ENCODE measurements around the gene WDR73. TPM values are rescaled to one million over a fixed set of nuclear protein-coding genes. Genes with fewer than 3 reads are reported as not detected.

WDR73 gene
- total and polyA plus RNA-seq, 2 donors (not counting 1 experiment from before 2014, with no cell fraction given), result 16.8 to 38.3 TPM

DNA sequence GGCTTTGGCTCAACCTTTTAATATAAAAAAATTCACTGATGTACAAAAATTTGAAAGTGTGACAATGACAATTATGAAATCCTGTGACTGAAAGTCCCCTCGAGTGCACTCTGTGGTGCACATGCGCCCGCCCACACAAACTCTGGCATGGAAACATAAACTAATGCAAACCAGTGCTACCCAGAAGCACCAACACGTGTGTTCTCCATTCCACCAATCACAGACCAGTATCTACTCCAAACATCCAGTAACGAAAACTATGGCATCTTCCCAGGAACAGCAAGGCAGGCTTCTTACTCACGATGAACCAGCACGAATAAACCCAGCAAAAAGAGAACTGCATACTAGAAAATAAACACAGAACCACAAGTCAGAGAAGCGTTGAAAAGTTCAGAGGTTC, 15.6 kb upstream of the WDR73 start:
- Histone ChIP-seq H3K4me3 (replicated peaks in 1 of 4; ENCODE audit: control extremely low read depth in 1 of 4, insufficient read depth in 1 of 4, low read depth in 3 of 4, low read length in 4 of 4) (no peak overlapping the region), H3K79me2 (ENCODE audit: control insufficient read depth, insufficient read depth, low read length) (no peaks in the 10 kb centered on the region), H3K4me2 (ENCODE audit: extremely low read depth, insufficient read depth, low read length) (no peak overlapping the region), H3K27ac (ENCODE audit: insufficient read depth, low read length) (no peak overlapping the region), H3K36me3 (ENCODE audit: control insufficient read depth, insufficient read depth, low read length) (peaks cover 6% of the 10 kb centered on the region), H3K4me1 (ENCODE audit: control insufficient read depth, extremely low read depth, insufficient read depth, low read length) (peaks cover 10% of the 10 kb centered on the region), H3K9ac (ENCODE audit: insufficient read depth, low read length) (no peak overlapping the region), H3K9me3 (ENCODE audit: control insufficient read depth, insufficient read depth, low read depth, low read length) (no peaks in the 10 kb centered on the region), H4K20me1 (ENCODE audit: control insufficient read depth, extremely low read depth, insufficient read depth, low read length) (no peaks in the 10 kb centered on the region), H3K27me3 (ENCODE audit: control insufficient read depth, insufficient read depth, low read length) (no peaks in the 10 kb centered on the region), H2AFZ (ENCODE audit: low read length) (no peak overlapping the region)
- peak in 1 of 2 donors; percentile 63 for DNase-seq (ENCODE audit: low read depth in 2 of 2)
- TF ChIP-seq, protein P1, sequence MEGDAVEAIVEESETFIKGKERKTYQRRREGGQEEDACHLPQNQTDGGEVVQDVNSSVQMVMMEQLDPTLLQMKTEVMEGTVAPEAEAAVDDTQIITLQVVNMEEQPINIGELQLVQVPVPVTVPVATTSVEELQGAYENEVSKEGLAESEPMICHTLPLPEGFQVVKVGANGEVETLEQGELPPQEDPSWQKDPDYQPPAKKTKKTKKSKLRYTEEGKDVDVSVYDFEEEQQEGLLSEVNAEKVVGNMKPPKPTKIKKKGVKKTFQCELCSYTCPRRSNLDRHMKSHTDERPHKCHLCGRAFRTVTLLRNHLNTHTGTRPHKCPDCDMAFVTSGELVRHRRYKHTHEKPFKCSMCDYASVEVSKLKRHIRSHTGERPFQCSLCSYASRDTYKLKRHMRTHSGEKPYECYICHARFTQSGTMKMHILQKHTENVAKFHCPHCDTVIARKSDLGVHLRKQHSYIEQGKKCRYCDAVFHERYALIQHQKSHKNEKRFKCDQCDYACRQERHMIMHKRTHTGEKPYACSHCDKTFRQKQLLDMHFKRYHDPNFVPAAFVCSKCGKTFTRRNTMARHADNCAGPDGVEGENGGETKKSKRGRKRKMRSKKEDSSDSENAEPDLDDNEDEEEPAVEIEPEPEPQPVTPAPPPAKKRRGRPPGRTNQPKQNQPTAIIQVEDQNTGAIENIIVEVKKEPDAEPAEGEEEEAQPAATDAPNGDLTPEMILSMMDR (conservative IDR thresholded peaks at IDR 0.05 in 1 of 2, IDR thresholded peaks at IDR 0.05 in 1 of 2; ENCODE audit: low read depth in 1 of 2, low read length in 2 of 2), result no peak
- TF ChIP-seq EZH2 (IDR thresholded peaks at IDR 0.05; ENCODE audit: low read length, missing control alignments), result no peak

DNA sequence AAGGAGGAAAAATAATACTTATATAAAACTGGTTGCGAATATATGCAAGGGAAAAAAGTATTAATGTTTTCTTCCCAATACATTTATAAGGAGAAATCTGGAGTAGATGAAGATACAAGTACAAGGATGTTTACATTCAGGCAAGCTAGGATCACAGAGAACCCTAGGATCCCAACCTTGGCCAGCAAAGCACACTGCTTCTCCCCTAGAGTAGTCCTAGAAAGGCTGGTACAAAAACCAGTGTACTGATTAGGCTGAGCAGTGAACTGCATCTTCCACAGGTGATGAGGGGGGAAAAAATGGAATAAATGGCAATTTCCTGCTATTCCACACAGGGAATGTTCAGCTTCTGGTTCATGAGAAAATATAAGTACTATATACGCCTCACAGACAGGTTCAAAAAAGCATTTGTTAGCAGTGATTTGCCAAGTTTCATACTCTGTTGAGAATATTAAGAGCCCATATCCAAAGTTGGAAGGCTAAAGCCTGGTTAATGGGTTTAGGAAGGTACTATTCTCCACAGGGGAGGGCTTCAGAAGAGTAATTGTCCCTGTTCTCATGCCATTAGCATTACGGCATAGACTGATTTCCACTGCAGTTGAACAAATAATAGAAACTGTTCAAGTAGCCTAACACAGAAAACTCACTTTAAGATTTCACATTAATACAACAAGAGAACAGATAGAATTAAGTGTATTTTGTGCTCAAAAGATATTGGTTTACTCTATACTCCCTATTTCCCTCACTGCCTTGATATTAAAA, 14.3 kb upstream of the WDR73 start:
- Histone ChIP-seq H3K4me3 (replicated peaks in 1 of 4; ENCODE audit: control extremely low read depth in 1 of 4, insufficient read depth in 1 of 4, low read depth in 3 of 4, low read length in 4 of 4) (no peak overlapping the region), H4K20me1 (ENCODE audit: control insufficient read depth, extremely low read depth, insufficient read depth, low read length) (no peaks in the 10 kb centered on the region), H3K36me3 (ENCODE audit: control insufficient read depth, insufficient read depth, low read length) (peaks cover 6% of the 10 kb centered on the region), H3K27ac (ENCODE audit: insufficient read depth, low read length) (no peak overlapping the region), H2AFZ (ENCODE audit: low read length) (no peak overlapping the region), H3K27me3 (ENCODE audit: control insufficient read depth, insufficient read depth, low read length) (no peaks in the 10 kb centered on the region), H3K79me2 (ENCODE audit: control insufficient read depth, insufficient read depth, low read length) (no peaks in the 10 kb centered on the region), H3K9ac (ENCODE audit: insufficient read depth, low read length) (no peak overlapping the region), H3K4me2 (ENCODE audit: extremely low read depth, insufficient read depth, low read length) (no peak overlapping the region), H3K4me1 (ENCODE audit: control insufficient read depth, extremely low read depth, insufficient read depth, low read length) (peaks cover 10% of the 10 kb centered on the region), H3K9me3 (ENCODE audit: control insufficient read depth, insufficient read depth, low read depth, low read length) (no peaks in the 10 kb centered on the region)
- no peak for TF ChIP-seq EZH2 (IDR thresholded peaks at IDR 0.05; ENCODE audit: low read length, missing control alignments)
- TF ChIP-seq, protein P1 (conservative IDR thresholded peaks at IDR 0.05 in 1 of 2, IDR thresholded peaks at IDR 0.05 in 1 of 2; ENCODE audit: low read depth in 1 of 2, low read length in 2 of 2), result no peak
- no peak for DNase-seq (ENCODE audit: low read depth in 2 of 2)

DNA sequence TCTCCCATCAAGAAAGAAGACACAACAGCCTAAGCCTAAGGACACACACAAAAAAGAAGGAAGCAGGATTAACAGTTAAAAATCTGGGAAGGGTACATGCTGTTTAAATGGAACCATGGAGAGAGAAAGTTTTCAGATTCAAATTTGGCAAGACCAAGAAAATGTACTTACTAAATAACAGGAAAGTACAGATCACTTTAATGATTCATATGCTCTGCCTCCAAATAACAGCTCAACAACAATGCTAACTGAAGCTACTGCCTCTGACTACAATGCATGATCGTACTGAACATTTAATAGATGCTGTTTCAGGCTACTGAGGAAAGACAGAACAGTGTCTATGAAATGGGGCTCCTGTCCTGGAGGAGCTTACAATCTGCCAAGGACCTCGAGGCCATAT, 12.3 kb upstream of the WDR73 start:
- Histone ChIP-seq H3K27ac (ENCODE audit: insufficient read depth, low read length) (no peak overlapping the region), H3K9me3 (ENCODE audit: control insufficient read depth, insufficient read depth, low read depth, low read length) (no peaks in the 10 kb centered on the region), H3K4me2 (ENCODE audit: extremely low read depth, insufficient read depth, low read length) (no peak overlapping the region), H3K79me2 (ENCODE audit: control insufficient read depth, insufficient read depth, low read length) (no peaks in the 10 kb centered on the region), H4K20me1 (ENCODE audit: control insufficient read depth, extremely low read depth, insufficient read depth, low read length) (no peaks in the 10 kb centered on the region), H3K4me1 (ENCODE audit: control insufficient read depth, extremely low read depth, insufficient read depth, low read length) (peaks cover 6% of the 10 kb centered on the region), H3K36me3 (ENCODE audit: control insufficient read depth, insufficient read depth, low read length) (peaks cover 6% of the 10 kb centered on the region), H3K27me3 (ENCODE audit: control insufficient read depth, insufficient read depth, low read length) (no peaks in the 10 kb centered on the region), H2AFZ (ENCODE audit: low read length) (no peak overlapping the region), H3K4me3 (replicated peaks in 1 of 4; ENCODE audit: control extremely low read depth in 1 of 4, insufficient read depth in 1 of 4, low read depth in 3 of 4, low read length in 4 of 4) (no peak overlapping the region), H3K9ac (ENCODE audit: insufficient read depth, low read length) (no peak overlapping the region)
- TF ChIP-seq, protein P1 (conservative IDR thresholded peaks at IDR 0.05 in 1 of 2, IDR thresholded peaks at IDR 0.05 in 1 of 2; ENCODE audit: low read depth in 1 of 2, low read length in 2 of 2), result no peak
- TF ChIP-seq EZH2 (IDR thresholded peaks at IDR 0.05; ENCODE audit: low read length, missing control alignments), result no peak
- DNase-seq (ENCODE audit: low read depth in 2 of 2), result no peak
